ENCODE results near the gene AHNAK2.
"Not testable (repeated sequence)": the region's sequence is repeated elsewhere in the genome, so short reads cannot be mapped to it uniquely, and the experiment has no call there.

Gene AHNAK2

GRCh38 chr14:104977681-104978653, at the start of gene AHNAK2:
AHNAK2 (minus strand) TSS chr14:104978374; CDS start chr14:104978237, 137 bp downstream.
- DNase-seq (ENCODE audit: extremely low read depth in 1 of 2, low read depth in 1 of 2), result peak in 1 of 2 donors; percentile 39

GRCh38 chr14:105027718-105028117, 49.5 kb upstream of the AHNAK2 start:
- DNase-seq (ENCODE audit: extremely low read depth in 1 of 2, low read depth in 1 of 2), result not testable (repeated sequence)

DNA sequence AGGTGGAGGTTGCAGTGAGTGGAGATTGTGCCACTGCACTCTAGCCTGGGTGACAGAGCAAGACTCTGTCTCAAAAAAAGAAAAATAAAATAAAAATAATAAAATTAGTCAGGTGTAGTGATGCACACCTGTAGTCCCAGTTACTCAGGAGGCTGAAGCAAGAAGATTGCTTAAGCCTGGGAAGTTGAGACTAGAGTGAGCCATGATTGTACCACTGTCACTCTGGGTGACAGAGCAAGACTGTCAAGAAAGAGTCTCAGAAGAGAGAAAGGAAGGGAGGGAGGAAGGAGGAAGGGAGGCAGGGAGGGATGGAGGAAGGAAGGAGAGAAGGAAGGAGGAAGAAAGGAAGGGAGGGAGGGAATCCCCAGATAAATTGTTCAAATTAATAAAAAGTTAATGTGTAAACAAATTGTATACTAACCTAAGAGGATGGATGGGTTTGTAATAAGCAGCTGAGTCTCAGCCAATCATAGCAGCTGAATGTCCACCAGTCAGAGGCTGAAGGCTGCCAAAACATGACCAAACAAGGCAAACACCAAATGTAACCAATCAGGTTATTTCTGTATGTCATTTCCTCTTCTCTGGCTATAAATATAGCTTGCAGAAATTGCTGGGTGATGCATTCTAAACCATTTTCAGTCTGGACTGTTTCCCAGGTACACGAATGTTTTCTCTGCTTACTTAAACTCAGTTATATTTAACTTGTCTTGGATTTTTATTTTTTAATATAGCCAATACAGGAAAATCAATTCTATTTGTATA, 48.8 kb upstream of the AHNAK2 start:
- no peak for DNase-seq (ENCODE audit: extremely low read depth in 1 of 2, low read depth in 1 of 2)

DNA sequence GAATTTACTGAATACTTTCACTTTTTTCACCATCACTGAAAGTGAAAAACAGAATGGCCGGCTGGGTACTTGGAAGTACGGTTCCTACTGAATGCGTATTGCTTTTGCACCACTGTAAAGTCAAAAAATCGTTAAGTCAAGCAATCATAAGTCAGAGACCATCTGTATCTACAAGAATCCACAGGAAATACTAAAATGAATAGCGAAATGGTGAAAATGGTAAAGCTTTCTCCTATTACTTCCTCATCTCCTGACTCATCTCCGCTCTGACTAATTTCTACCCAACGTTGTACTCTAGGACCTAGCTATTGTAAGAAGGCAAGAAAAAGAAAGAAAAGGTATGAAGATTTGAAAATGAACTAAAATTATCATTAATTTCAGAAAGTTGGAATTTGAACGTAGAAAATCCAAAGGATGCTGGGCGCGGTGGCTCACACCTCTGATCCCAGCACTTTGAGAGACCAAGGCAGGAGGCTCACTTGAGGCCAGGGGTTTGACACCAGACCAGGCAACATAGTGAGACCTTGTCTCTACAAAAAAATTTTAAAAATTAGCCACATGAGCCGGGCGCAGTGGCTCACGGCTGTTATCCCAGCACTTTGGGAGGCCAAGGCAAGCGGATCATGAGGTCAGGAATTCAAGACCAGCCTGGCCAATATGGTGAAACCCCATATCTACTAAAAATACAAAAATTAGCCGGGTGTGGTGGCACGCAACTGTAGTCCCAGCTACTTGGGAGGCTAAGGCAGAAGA, 48.0 kb upstream of the AHNAK2 start:
- DNase-seq (ENCODE audit: extremely low read depth in 1 of 2, low read depth in 1 of 2), result no peak

GRCh38 chr14:105025429-105025828, 47.3 kb upstream of the AHNAK2 start:
- DNase-seq (ENCODE audit: extremely low read depth in 1 of 2, low read depth in 1 of 2), result no peak

- no peak for DNase-seq (ENCODE audit: extremely low read depth in 1 of 2, low read depth in 1 of 2)
These were observed 45.8 kb upstream of the AHNAK2 start for GRCh38 chr14:105023791-105024480.

- DNase-seq (ENCODE audit: extremely low read depth in 1 of 2, low read depth in 1 of 2), result no peak
These were observed 45.0 kb upstream of the AHNAK2 start for GRCh38 chr14:105023144-105023543.

GRCh38 chr14:105022276-105022670, 44.1 kb upstream of the AHNAK2 start:
- no peak for DNase-seq (ENCODE audit: extremely low read depth in 1 of 2, low read depth in 1 of 2)

- DNase-seq (ENCODE audit: extremely low read depth in 1 of 2, low read depth in 1 of 2), result peak in 1 of 2 donors; percentile 20
These were observed 43.6 kb upstream of the AHNAK2 start for GRCh38 chr14:105021656-105022275.

GRCh38 chr14:105020815-105021655, 42.9 kb upstream of the AHNAK2 start, which contains the start of gene CDCA4:
CDCA4 (minus strand) TSS chr14:105021083; CDS start chr14:105011929, 9,154 bp downstream.
- peak; percentile 94 to 98 for DNase-seq (ENCODE audit: extremely low read depth in 1 of 2, low read depth in 1 of 2)

- peak in 1 of 2 donors; percentile 29 for DNase-seq (ENCODE audit: extremely low read depth in 1 of 2, low read depth in 1 of 2)
These were observed 42.0 kb upstream of the AHNAK2 start for GRCh38 chr14:105019861-105020814.

- no peak for DNase-seq (ENCODE audit: extremely low read depth in 1 of 2, low read depth in 1 of 2)
These were observed 40.2 kb upstream of the AHNAK2 start for GRCh38 chr14:105018414-105018813.

GRCh38 chr14:105015905-105016304, 37.7 kb upstream of the AHNAK2 start:
- DNase-seq (ENCODE audit: extremely low read depth in 1 of 2, low read depth in 1 of 2), result no peak

DNA sequence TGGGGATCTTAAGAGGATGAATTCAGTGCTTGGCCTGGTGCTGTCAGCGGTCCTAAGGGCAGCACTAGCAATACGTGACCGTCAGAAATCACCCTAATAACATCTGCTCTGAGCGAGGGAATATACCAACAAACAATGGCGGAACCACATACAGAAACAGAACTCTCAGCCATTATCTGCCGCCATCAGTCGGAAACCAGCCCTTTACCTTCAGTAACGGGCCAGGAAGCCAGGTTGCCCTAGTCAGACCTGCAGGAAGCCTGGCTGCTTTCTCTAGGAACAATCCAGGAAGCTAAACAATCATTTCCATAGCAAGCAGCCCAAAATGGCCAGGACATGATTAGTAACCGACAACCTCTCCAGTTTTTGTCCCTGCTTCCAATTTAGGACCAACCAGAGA, 37.1 kb upstream of the AHNAK2 start:
- no peak for DNase-seq (ENCODE audit: extremely low read depth in 1 of 2, low read depth in 1 of 2)

- DNase-seq (ENCODE audit: extremely low read depth in 1 of 2, low read depth in 1 of 2), result no peak
These were observed 36.5 kb upstream of the AHNAK2 start for GRCh38 chr14:105014631-105015030.

DNA sequence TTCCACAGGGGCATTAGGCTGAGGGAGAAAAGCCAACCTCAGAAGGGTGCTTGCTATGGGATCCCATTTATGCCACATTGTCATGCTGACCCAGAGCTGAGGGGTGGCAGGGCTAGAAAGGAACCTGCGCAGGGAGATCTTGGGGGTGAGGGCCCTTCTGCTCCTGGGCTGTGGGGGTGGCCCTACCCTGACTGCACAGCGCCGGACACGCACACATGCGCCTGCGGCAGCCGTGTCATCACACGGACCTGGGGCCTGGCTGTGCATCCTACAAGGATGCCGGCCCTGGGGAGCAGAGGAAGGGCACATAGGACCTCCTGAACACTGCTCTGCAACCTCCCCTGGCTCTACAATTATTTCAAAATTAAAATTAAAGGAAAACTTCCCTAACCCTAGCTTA, 35.9 kb upstream of the AHNAK2 start:
- no peak for DNase-seq (ENCODE audit: extremely low read depth in 1 of 2, low read depth in 1 of 2)

DNA sequence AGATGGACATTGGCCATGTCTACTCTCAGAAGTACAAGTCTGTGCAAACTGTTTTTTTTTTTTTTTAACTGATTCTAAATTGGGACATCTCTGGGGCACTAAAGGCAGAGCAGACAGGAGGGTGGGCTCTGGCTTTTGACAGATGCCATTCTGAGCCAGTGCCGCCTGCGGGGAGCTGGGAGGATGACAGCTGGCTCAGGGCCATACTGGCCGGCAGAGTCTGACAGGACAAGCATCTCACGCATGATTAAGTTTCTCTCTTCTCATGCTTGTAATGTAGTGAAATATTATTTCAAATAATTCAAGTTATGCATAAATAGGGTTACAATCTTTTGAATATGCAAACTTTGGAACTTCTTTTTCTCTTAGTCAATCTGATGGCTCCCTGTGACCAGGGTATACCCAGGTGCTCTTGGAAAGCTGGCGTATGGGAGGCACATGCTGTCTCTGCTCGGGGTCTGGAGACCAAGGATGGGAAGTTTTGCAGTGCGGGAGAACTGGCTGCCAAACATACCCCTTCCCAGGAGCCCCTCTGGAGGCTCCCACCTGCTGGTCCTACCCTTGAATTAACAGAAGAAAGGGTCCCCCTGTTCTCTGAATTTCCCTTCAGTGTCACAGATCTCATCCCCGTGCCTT, 35.1 kb upstream of the AHNAK2 start:
- DNase-seq (ENCODE audit: extremely low read depth in 1 of 2, low read depth in 1 of 2), result no peak

All from stimulated activated CD8-positive, alpha-beta memory T cell treated with anti-CD3 and anti-CD28 coated beads, Interleukin-7, amount 100 ng/mL, for 48 hours (primary cell).